RKO (cell line): Measurements from ENCODE around the gene INPP5A.

Source experiments
- DNase-seq: peaks from one replicate; pipeline ENCODE4 v3.0.0-alpha.2; 2016; ENCODE audit warnings: low spot score

Gene INPP5A

DNA sequence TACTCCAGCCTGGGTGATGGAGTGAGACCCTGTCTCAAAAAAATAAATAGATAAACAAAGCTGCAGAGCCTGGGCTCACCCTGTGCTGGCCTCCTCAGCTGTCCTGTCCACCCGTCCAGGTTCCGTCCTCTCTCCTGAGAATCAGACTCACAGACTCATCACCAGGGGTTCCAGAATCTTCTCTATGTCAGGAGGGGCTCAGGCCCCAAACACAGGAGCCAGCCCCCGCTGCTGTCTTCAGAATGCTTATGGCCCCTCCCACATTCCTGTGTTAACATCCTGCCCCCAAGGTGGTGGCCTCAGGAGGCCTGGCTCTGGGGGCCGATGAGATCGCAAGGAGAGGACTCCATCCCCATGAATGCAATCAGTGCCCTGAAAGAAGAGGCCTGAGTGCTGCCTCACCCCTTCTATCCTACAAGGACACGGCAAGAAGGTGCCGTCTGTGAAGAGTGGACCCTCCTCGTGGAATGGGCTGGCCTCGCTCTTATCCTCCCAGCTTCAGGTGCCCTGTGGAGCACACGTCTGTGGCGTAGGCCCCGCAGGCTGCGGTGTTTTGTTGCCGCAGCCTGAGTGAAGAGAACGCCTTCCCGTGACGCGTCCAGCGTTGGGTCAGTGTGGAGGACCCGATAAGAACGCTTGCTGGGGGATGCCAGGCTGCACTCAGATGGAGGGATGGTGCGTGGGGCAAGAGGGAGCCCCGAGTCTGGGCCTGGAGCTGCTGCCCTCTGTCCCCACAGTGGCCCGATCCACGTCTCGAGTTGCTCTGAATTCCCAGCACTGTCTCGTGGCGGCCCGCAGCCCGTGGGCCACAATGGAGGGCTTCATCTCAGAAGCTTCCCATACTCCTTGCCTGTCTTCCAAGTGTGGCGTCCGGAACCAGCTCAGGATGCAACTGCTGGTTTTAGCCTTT lies 77.1 kb downstream of the INPP5A start:
- DNase-seq = no peak

DNA sequence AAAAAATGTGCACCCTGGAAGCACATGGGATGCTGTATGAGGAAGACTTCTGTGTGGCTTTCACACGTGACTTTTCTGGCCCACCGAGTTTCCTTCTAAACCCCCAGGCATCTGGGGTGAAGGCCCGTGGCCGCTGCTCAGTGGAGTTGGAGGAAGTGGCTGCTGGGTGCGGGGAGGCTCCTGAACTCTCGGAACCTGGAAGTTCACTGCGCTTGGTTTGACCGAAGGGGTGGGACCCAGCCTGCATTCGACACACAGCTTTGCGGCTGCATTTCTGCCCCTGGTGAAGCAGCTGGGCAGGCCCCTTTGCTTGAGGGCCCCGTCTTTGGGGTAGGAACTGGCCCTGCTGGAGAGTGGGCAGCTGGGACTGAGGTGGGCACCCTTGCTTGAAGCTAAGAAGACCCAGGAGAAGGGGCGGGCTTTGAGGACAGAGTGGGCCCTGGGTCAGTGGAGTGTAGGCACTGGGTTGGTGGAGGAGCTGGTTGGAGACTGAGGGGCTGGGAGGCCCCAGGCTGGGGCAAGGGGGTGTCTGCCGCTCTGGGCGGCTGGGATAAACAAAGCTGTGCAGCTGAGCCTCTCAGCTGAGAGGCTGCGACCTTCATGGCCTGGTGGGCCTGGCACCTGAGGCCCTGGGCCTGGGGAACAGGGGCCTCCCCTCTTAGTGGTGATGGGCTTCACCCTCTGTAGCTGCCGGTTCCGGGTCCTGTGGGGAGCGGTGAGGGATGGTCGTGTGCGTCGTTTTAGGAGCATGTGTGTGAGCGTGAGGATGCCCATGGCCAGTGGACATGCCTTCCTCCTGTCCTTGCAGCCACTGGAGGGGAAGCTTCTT lies 78.0 kb downstream of the INPP5A start:
- DNase-seq = no peak

DNA sequence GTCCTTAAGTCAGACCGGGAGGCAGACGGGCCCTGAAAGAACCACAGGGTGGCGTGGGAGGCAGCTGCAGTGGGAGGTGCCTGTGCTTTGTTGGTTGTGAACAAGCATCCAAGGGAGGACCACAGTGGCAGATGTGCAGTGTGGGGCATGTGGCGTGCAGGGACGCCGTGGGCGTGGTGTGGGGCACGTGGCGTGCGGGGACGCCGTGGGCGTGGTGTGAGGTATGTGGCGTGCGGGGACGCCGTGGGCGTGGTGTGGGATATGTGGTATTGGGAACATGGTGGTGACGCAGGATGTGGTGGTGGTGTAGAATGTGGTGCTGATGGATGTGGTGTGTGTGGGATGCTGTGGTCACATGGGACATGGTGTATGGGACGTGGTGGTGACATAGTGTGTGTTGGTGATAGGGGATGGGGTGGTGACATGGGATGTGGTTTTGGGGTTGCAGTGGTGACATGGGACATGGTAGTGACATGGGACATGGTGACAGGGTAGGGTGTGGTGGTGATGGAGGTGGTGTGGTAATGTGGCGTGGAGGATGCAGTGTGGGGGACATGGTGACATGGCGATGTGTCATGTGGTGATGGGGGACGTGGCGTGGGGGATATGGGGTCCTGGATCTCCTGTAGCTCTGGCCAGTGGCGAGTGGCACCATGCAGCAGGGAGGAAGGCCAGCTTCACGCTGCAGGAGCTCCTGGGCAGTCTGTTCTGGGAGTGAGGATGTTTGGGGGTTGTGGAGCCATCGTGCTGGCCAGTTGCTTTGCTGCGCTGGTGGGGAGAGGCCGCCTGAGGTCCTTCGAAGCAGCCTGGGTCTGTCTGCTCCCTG lies 78.8 kb downstream of the INPP5A start:
- DNase-seq = no peak

DNA sequence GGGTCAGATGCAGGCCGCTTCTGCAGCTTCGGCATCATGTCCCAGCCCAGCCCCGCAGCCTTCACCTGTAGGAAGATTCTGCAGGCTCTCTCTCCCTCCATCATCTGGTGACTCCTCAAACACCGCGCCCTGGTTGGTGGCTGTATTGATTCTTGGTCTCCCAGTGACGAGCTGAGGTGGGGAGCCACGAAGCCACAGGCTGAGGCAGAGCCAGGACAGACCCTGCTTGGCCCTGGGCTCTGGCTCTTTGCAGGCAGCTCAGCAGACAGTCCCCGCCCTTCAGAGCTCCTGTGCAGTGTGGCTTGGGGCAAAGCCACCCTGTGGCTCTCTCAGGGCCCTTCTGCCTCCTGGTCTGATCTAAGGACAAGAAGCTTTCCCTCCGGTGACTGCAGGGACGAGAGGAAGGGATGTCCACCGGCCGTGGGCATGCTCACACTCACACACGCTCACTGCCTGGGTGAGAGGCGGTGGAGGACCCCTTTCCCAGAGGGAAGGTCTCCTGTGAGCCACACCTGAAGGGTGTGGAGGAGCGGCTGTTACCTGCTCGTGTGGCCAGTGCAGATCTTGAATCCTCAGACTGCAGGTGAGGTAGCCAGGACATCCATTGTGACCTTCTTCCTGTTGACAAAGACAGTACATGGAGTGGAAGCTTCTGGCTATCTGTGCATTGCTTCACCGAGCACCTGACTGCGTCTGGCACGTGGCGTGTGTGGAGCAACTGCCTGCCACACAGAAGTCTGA lies 79.6 kb downstream of the INPP5A start:
- no peak for DNase-seq

DNA sequence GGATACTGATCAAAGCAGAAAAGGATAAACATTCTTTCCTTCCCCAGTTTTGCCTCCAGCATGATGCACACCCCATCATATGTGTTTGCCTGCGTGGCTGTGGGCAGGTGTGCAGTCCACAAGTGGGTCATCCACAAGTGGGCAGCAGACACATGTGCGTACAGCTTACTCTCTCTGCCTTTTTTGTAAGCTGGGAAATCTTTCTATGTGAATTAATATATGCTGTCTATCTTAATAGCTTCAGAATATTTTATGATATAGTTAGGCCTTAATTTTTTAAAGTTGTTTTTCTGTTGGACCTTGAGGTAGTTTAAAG lies 80.1 kb downstream of the INPP5A start:
- DNase-seq = no peak

DNA sequence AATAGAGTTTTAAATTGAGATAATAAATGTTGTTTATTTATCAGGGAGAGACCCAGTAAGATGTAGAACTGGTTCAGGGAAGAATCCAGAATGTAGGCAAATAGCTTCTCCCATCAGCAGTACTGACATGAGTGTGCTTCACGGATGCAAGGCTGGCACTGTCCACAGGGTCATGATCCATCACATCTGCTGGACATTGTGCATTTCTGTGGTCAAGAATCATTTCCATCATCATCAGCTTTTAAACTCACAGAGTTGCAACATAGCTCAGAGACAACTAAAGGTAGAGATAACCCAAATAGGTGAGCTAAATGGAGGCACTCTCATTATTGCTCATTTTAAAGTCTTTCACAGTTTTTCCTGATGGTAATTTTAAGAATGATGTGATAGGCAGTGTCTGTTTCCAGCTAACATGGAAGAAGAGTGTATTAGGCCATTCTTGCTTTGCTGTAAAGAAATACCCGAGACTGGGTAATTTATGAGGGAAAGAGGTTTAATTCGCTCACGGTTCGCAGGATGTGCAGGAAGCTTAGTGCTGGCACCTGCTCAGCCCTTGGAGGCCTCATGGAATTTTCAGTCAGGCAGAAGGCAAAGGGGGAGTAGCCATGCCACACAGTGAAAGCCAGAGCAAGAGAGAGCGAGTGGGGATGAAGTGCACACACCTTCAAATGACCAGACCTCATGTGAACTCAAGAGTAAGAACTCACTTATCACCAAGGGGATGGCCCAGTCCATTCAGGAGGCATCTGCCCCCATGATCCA lies 80.8 kb downstream of the INPP5A start:
- no peak for DNase-seq

DNA sequence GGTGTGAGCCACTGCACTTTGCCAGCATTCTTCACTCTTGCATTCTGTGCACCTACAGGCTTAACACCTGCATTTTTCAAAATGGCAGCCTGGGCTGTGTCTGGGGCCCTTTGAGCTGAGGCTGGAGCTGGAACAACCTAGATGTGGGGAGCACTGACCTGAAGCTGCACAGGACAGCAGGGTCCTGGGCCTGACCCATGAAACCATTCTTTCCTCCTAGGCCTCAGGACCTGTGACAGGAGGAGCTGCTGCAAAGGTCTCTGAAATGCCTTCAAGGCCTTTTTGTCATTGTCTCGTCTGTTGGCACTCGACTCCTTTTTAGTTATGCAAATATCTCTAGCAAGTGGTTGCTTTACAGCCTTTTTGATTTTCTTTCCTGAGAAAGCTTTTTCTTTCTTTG lies 82.3 kb downstream of the INPP5A start:
- no peak for DNase-seq

DNA sequence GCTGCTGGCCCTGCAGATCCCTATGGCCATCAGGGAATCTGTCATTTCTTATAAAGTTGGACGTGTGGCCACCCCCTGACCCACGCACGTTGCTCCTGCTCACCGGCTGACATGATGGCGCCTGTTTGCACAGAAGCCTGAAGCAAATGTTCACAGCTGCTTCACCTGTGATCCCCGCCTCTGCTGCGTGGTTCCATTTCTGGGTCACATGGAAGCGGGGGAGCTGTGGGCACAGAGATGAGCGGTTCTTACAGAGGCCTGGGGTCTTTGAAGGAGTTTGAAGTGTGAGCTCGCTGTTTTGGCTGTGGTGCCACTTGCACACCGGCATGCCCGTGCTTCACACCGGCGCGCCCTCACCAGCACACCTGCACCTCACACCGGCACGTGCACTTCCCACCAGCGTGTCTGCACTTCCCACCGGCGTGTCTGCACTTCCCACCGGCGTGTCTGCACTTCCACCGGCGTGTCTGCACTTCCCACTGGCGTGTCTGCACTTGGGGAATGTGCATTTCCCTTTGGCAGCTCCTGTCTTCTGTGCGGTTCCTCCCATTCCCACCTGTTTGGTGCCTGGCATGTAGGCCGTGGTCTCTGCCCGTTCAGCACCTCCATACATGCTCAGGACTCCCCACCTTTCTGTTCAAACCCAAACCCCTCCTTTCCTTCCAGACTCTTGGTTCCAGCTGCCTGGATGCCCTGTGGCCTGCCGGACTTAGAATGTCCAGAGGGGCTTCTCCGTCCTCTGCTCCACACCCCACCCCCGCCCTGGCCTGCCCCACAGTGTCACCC lies 86.7 kb downstream of the INPP5A start:
- DNase-seq = no peak

DNA sequence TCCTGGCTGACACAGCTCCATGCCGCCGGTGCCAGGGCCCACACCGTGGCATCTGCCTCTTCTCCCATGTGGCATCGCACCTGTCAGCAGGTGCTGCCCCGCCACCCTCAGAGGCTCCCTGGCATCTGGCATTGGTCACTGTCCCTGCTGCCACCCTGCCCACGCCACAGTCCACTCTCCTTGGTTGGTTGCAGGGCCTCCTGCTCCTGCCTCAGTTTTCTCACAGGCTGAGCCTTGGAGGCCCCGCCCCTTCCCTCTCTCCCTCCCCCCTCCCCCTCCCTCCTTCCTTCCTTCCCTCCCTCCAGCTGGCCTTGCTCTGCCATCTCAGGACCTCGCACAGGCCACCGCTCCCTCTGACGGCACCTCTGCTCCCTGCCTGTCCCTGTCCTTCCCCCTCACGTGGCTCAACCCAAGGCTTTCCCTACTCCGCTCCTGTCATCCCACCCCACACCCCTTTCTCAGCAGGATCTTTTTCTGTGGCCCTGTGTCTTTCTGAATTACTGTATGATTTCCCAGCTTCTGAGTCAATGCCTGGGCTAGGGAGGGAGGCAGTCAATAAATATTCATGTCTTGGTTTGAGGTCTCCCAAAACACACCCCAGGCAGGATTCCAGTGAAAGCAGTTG lies 87.4 kb downstream of the INPP5A start:
- no peak for DNase-seq

DNA sequence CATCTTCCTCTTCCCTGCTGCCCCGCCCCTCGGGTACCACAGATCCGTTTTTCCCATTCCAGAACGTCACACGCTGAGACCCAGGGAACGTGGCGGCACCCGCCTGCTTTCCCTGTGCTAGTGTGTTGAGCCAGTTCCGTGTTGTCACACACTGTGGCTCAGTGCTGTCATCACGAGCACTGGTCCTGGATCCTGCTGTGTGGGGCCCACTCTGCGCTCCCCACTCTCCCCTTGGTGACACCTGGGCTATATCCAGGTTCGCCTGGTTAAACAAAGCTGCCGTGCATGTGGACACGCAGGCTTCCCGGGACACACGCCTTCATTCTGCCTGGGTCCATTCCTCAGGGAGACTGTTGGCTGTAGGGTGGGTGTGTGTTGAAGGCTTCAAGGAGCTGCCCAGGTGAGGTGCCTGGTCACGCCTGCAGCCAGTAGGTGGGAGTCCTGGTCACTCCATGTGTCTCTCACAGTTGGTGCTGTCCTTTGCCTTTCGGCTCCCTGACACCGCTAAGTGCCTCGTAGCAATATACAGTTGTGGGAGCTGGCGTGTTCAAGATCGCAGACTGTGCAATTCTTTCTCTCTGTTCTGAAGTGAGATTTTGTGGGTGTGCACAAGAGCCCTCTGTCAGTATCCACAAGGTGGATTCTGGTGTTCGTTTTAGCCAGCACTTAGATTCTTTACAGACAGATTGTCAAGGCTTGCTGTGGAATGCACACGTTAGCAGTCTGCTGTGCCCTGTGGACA lies 88.6 kb downstream of the INPP5A start:
- no peak for DNase-seq

DNA sequence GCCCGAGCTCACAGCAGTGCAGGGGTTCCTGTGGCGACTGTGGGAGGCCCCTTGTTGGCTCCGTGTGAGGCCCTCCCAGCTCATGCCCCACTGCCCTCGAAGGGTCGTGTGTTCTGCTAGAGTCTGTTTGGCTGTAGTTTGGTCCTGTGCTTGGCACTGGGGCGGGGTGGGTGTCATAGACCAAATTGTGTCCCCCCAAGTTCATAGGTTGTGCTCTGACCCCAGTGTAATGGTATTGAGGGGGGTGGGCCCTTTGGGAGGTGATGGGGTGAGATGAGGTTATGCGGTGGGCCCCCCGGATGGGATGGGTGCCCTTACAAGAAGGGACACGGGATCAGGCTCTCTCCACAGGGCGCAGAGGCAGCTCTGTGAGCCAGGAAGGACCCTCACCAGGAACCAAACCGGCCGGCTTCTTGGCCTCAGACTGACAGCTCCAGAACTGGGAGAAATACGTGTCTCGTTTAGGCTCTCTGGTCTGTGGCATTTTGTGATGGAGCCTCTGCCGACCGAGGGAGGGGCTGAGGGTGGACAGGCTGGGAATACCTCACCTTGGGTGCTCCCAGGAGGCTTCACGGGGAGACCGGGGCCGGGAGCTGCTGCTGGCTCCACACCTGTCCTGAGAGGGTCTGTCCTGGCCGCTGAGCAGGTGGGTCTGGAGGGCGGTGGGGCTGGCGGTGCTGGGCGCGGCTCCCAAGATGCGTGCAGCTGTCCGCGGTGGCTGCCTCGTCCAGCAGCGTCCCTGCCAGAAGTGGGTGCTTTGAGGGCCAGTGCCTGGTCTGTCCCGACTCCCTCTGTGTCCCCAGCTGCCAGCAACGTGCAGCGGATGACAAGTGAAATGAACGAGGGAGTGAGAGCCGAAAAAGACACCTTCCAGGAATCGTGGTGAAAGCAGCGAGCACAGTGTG lies 89.4 kb downstream of the INPP5A start:
- DNase-seq = no peak

DNA sequence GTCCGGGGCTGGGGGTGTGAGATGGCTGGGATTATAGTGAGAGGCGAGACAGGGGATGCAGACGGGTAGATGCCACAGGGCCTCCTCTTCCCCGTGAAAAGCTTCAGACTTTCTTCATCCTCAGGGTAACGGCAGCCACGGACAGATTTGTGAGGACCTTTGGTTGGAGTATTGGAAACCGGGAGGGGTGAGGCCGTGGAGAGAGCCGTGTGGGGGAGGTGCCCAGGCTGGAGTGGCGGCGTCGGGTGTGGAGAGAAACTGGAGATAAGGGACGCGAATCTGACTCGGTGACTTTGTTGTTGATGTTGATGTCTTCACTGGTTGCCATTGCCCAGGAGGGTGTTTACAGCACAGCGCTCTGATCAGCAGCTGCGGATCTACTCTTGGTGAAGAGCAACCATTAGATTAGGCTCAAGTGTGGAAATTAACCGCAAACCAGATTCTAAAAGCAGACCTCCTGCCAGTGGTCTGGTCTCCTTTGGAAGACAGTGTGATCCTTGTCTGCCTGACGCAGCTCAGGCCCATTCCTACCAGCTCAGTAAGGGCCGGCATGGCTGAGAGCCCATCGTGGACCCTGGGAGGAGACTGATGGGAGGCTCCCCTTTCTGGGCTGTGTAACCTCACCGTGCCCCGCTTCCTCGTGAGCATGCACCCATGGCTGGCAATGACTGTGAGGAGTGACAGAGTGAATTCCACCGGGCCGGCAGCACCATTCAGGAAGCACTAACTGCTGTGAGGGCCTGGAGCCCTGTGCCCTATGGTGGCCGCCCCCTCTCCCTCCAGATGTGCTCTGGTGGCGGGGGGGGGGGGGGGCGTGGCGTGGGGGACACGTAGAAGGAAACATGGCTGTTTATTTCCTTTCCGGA lies 90.3 kb downstream of the INPP5A start:
- DNase-seq = no peak

DNA sequence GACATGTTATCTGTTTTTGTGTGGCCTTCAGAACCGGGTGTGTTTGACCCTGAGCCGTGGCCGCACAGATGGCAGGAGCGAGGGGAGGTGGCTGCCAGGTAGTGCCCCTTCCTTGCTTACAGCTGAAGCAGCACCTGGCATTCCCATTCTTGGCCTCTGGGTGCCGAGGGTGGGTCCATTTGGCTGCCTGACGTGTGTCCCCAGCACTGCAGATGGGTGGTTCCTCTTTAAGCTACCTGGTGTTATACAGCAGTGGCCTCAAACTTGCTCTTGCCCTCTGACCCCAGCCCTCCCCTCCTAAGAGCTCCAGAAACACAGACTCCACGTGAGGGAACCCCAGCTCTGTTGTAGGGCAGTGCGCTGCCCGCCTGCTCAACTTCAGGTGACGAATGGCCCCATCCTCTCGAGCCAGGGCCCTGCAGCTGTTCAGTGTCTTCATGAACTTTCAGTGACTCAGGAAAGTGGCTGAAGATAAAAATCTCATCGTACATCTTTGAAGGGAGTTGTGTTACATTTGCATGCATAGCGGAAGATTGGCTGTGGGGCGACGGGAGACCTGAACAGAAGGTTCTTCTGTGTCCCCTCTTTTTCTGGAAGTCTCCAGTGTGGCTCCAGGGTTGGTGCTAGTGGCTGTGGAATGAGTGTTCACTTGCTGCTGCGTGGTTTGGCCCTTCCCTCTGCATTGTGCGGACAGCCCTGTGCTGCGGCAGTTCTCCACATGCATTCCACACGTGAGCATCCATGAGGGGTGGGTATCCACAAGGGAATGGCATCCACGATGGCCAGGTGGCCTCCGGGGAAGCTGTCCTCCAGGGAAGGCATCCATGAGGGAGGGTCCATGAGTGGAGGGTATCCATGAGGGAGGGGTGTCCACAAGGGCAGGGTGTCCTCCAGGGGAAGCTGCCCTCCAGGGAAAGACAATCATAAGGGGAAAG lies 91.6 kb downstream of the INPP5A start:
- no peak for DNase-seq

DNA sequence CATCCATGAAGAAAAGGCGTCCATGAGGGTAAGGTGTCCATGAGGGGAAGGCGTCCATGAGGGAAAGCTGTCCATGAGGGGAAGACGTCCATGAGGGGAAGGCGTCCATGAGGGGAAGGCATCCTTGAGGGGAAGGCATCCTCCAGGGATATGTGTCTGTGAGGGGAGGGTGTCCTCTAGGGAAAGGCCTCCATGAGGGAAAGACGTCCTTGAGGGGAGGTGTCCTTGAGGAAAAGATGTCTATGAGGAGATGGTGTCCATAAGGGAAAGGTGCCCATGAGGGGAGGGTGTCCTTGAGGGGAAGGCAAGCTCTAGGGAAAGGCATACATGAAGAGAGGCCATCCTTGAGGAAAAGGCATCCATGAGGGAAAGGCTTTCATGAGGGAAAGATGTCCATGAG lies 92.6 kb downstream of the INPP5A start:
- no peak for DNase-seq

DNA sequence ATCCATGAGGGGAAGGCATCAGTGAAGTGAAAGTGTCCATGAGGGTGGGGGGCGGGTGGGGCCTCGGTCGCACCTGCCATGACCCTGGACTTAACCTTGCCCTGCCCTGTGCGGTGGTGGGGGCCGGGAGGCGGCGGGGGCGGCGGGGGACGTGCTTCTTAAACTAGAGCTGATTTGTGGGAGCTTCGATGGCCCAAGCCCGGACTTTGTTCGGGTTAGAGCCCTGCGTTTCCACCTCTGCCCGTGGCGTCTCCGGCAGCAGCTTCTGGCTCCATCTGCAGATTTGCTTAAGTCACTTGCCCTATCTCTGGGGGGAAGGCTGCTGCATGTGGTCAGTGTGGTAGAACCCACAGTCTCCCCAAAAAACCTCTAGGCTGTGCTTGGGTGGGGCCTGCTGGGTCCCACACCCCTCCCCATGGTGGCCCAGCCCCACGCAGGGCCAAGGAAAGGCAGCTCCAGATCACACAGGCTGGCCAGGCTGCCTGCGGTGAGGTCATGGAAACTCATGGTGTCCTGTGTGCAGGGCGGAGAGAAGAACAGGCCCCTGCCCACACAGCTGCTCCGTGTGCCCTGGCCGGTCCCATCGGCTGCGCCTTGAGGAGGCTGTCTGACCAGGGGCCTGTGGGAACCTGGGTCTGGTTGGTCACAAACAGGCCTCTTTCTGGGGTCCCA lies 93.2 kb downstream of the INPP5A start:
- DNase-seq = no peak
